Measurements from ENCODE around the gene MICU2. TPM values are rescaled to one million over a fixed set of nuclear protein-coding genes. Genes with fewer than 3 reads are reported as not detected.

MICU2 gene
- total RNA-seq, 1 donor from 2014 or later = 64.4 TPM

GRCh38 chr13:21518617-21519144, 85.3 kb downstream of the MICU2 start:
- Histone ChIP-seq H3K36me3 (peaks cover 26% of the 10 kb centered on the region), H3K4me3 (no peak overlapping the region), H3K4me1 (no peaks in the 10 kb centered on the region), H3K9me3 (replicated peaks) (no peaks in the 10 kb centered on the region), H3K27me3 (ENCODE audit: low read depth) (no peaks in the 10 kb centered on the region), H3K27ac (replicated peaks) (no peak overlapping the region)
- DNase-seq = no peak
- no peak for TF ChIP-seq CTCF (IDR thresholded peaks at IDR 0.05; ENCODE audit: borderline replicate concordance)
- intact Hi-C loops (cut with micrococcal nuclease) = no loop called here

GRCh38 chr13:21517576-21517975, 86.4 kb downstream of the MICU2 start:
- no peak for DNase-seq
- Histone ChIP-seq H3K9me3 (replicated peaks) (no peaks in the 10 kb centered on the region), H3K36me3 (peaks cover 35% of the 10 kb centered on the region), H3K27ac (replicated peaks) (no peak overlapping the region), H3K4me1 (no peaks in the 10 kb centered on the region), H3K4me3 (no peak overlapping the region), H3K27me3 (ENCODE audit: low read depth) (no peaks in the 10 kb centered on the region)
- TF ChIP-seq CTCF (IDR thresholded peaks at IDR 0.05; ENCODE audit: borderline replicate concordance) = no peak
- intact Hi-C loops (cut with micrococcal nuclease) = no loop called here

- Histone ChIP-seq H3K4me3 (no peak overlapping the region), H3K27me3 (ENCODE audit: low read depth) (no peaks in the 10 kb centered on the region), H3K27ac (replicated peaks) (no peak overlapping the region), H3K36me3 (peaks cover 38% of the 10 kb centered on the region), H3K9me3 (replicated peaks) (no peaks in the 10 kb centered on the region), H3K4me1 (no peaks in the 10 kb centered on the region)
- no peak for TF ChIP-seq CTCF (IDR thresholded peaks at IDR 0.05; ENCODE audit: borderline replicate concordance)
- intact Hi-C loops (cut with micrococcal nuclease) = no loop called here
- DNase-seq = no peak
Measured at GRCh38 chr13:21516805-21517204, 87.2 kb downstream of the MICU2 start.

GRCh38 chr13:21511849-21512248, 92.1 kb downstream of the MICU2 start:
- TF ChIP-seq CTCF (IDR thresholded peaks at IDR 0.05; ENCODE audit: borderline replicate concordance) = no peak
- peaks cover 41% of the 10 kb centered on the region for H3K36me3 ChIP-seq
- intact Hi-C loops (cut with micrococcal nuclease) = no loop called here
- no peak overlapping the region for H3K27ac ChIP-seq (replicated peaks)
- no peak overlapping the region for H3K4me3 ChIP-seq
- no peaks in the 10 kb centered on the region for H3K4me1 ChIP-seq
- no peaks in the 10 kb centered on the region for H3K27me3 ChIP-seq (ENCODE audit: low read depth)
- no peak for DNase-seq
- no peaks in the 10 kb centered on the region for H3K9me3 ChIP-seq (replicated peaks)

- no peaks in the 10 kb centered on the region for H3K4me1 ChIP-seq
- H3K9me3 ChIP-seq (replicated peaks) = no peaks in the 10 kb centered on the region
- no peak for DNase-seq
- H3K27ac ChIP-seq (replicated peaks) = no peak overlapping the region
- no peak for TF ChIP-seq CTCF (IDR thresholded peaks at IDR 0.05; ENCODE audit: borderline replicate concordance)
- no peaks in the 10 kb centered on the region for H3K27me3 ChIP-seq (ENCODE audit: low read depth)
- H3K4me3 ChIP-seq = no peak overlapping the region
- H3K36me3 ChIP-seq = peaks cover 36% of the 10 kb centered on the region
- intact Hi-C loops (cut with micrococcal nuclease) = no loop called here
Measured at GRCh38 chr13:21504379-21504778, 99.6 kb downstream of the MICU2 start.
